GM12878 (cell line): Measurements from ENCODE around the gene TMEM72. TPM values are rescaled to one million over a fixed set of nuclear protein-coding genes. Genes with fewer than 3 reads are reported as not detected.

Experiments used
- ATAC-seq: fragments of 200-7000 bp; cut with Tn5 transposase; 3 replicates; pipeline ENCODE4 v1.9.1; 2020; ENCODE audit warnings: mild to moderate bottlenecking, moderate library complexity
- BruUV-seq: library from RNA; stranded (reverse); fragments of 400-500 nt; replicated peaks from 2 replicates; lab custom pipeline; 2021; lab: Mats Ljungman, UMichigan
- CTCF ChIA-PET: fragments of 300-600 bp; sonication (Branson Sonifier 250); formaldehyde crosslinking; extraction: SDS; loops from one replicate; lab custom pipeline; 2021; ENCODE audit warnings: inconsistent platforms; lab: Yijun Ruan, JAX
- POLR2A ChIA-PET: fragments of 350-600 bp; formaldehyde crosslinking; extraction: SDS; loops from one replicate; lab custom pipeline; 2021; ENCODE audit warnings: inconsistent platforms; lab: Charles Lee
- RAD21 ChIA-PET: fragments of 300-600 bp; sonication (Branson Sonifier 250); formaldehyde crosslinking; loops from one replicate; lab custom pipeline; 2023; ENCODE audit warnings: antibody characterized with exemption; ENCODE audit not compliant: unreplicated experiment; lab: Charles Lee
- SMC1A ChIA-PET: fragments of 300-600 bp; sonication (Branson Sonifier 250); formaldehyde crosslinking; loops from one replicate; lab custom pipeline; 2023; ENCODE audit not compliant: unreplicated experiment, uncharacterized antibody; lab: Charles Lee
- DNase-seq: peaks from one replicate; pipeline ENCODE4 v3.0.0-alpha.2; 2011; ENCODE audit warnings: low read depth, low spot score
- FAIRE-seq: peaks from 3 replicates; lab custom pipeline; 2011; peaks lifted over from hg19 to GRCh38; lab: Jason Lieb, UNC
- H2AFZ ChIP-seq: 2 replicates; pipeline ENCODE4 v1.6.0; 2011; ENCODE audit warnings: low read depth, low read length, control low read depth; ENCODE audit not compliant: control insufficient read depth
- H3K27ac ChIP-seq: 2 replicates; pipeline ENCODE4 v1.5.1; 2011; ENCODE audit warnings: control low read depth; ENCODE audit not compliant: control insufficient read depth, insufficient read depth
- H3K27me3 ChIP-seq, 2 experiments: replicated peaks in 1 of 2; 2 replicates each; pipeline versions ENCODE4 v1.6.0 to v1.6.1; 2011; ENCODE audit warnings: low read length in 1 of 2; ENCODE audit not compliant: control insufficient read depth in 2 of 2, insufficient read depth in 2 of 2
- H3K36me3 ChIP-seq, 2 experiments: 2 replicates each; pipeline ENCODE4 v1.5.1; 2011; ENCODE audit warnings: low read length in 1 of 2; ENCODE audit not compliant: control insufficient read depth in 2 of 2, insufficient read depth in 2 of 2
- H3K4me1 ChIP-seq: 2 replicates; pipeline ENCODE4 v1.6.1; 2011; ENCODE audit warnings: mild to moderate bottlenecking, low read length, moderate library complexity, mixed read lengths; ENCODE audit not compliant: control insufficient read depth, insufficient read depth
- H3K4me2 ChIP-seq: 2 replicates; pipeline ENCODE4 v1.6.0; 2011; ENCODE audit warnings: control low read depth; ENCODE audit not compliant: control insufficient read depth, insufficient read depth
- H3K4me3 ChIP-seq: fragments of 200-600 bp; sonication (generic); 2 replicates; pipeline ENCODE4 v1.5.1; 2016
- H3K79me2 ChIP-seq: 2 replicates; pipeline ENCODE4 v1.6.0; 2011; ENCODE audit warnings: low read length; ENCODE audit not compliant: control insufficient read depth, insufficient read depth
- H3K9ac ChIP-seq: 2 replicates; pipeline ENCODE4 v1.8.0; 2011; ENCODE audit warnings: low read length, control low read depth, mixed read lengths; ENCODE audit not compliant: control insufficient read depth, insufficient read depth
- H3K9me3 ChIP-seq: replicated peaks from 3 replicates; pipeline ENCODE4 v1.5.1; 2011; ENCODE audit warnings: mild to moderate bottlenecking, low read length; ENCODE audit not compliant: control insufficient read depth, insufficient read depth
- H4K20me1 ChIP-seq: 2 replicates; pipeline ENCODE4 v1.6.0; 2011; ENCODE audit not compliant: control insufficient read depth, insufficient read depth
- ATF7 ChIP-seq: fragments of 450-650 bp; IDR thresholded peaks from 2 replicates; pipeline ENCODE4 v1.6.1; 2016; ENCODE audit warnings: low read depth, mild to moderate bottlenecking
- FOXK2 ChIP-seq: fragments of 450-650 bp; IDR thresholded peaks from 2 replicates; pipeline ENCODE4 v1.6.1; 2017; ENCODE audit warnings: mild to moderate bottlenecking, moderate library complexity
- HDAC2 ChIP-seq: fragments of 200-600 bp; sonication (generic); IDR thresholded peaks from 2 replicates; pipeline ENCODE4 v1.6.1; 2017
- MXI1 ChIP-seq: fragments of 150-350 bp; IDR thresholded peaks from 2 replicates; pipeline ENCODE4 v1.6.1; 2011; ENCODE audit warnings: low read depth, mild to moderate bottlenecking, inconsistent platforms, low read length, improper control_type of control experiment
- NR2C1 ChIP-seq: fragments of 450-650 bp; IDR thresholded peaks from 2 replicates; pipeline ENCODE4 v1.6.1; 2017; ENCODE audit warnings: antibody characterized with exemption, mild to moderate bottlenecking, moderate library complexity
- RFX5 ChIP-seq: IDR thresholded peaks from 2 replicates; pipeline ENCODE4 v1.6.1; 2011; ENCODE audit warnings: low read depth, low read length, improper control_type of control experiment
- STAT3 ChIP-seq: IDR thresholded peaks from 2 replicates; pipeline ENCODE4 v1.6.1; 2011; ENCODE audit warnings: low read depth, low read length, improper control_type of control experiment
- SUZ12 ChIP-seq: fragments of 200-600 bp; sonication (generic); IDR thresholded peaks from one replicate; pipeline ENCODE4 v1.6.1; 2018; ENCODE audit warnings: antibody characterized with exemption, mild to moderate bottlenecking; ENCODE audit not compliant: unreplicated experiment
- YBX1 ChIP-seq: fragments of 450-650 bp; IDR thresholded peaks from 2 replicates; pipeline ENCODE4 v1.6.1; 2016; ENCODE audit warnings: antibody characterized with exemption
- WGBS: methylation state at CpG from one replicate; pipeline ENCODE4 v1.1.6; 2016; ENCODE audit warnings: low lambda C conversion rate; ENCODE audit not compliant: insufficient replicate concordance, insufficient coverage; ENCODE audit errors: missing lambda C conversion rate; 5-methylcytosine and 5-hydroxymethylcytosine counted together
- in situ Hi-C: fragments of 300-500 bp; cut with MboI; formaldehyde crosslinking; loops from 9 replicates; pipeline ENCODE4 v1.14.3; 2018; ENCODE audit warnings: mixed read lengths
- intact Hi-C: fragments of 100-400 bp; cut with micrococcal nuclease; formaldehyde crosslinking; loops from one replicate; pipeline ENCODE4 v1.14.2; 2022; ENCODE audit not compliant: unreplicated experiment
- polyA plus RNA-seq, 11 experiments: library from polyadenylated mRNA; depleted of rRNA in 4 of 11; unstranded in 6 of 11; stranded (reverse) in 5 of 11; fragments of >200 nt; fragmentation: Nextera tagmentation in 4 of 11; fragmentation: Illumina TruSeq in 1 of 11; extraction: Ambion mirVana in 4 of 11; extraction: Trizol in 1 of 11; gene quantifications; 1 replicate in 1 of 11; 2 replicates in 10 of 11; pipeline versions ENCODE4 v1.2.1 to v1.2.3, GENCODE V29; 2011 to 2016; ENCODE audit warnings: inconsistent platforms in 2 of 11, missing spikeins in 2 of 11, low read depth in 1 of 11
- total RNA-seq, 4 experiments: library from RNA; depleted of rRNA in 3 of 4; stranded (reverse); fragments of >200 nt in 3 of 4; fragmentation: Illumina TruSeq in 1 of 4; extraction: Trizol in 1 of 4; gene quantifications; 2 replicates each; pipeline versions ENCODE4 v1.2.1 to v1.2.3, GENCODE V29; 2013 to 2021
- TF ChIP-seq, protein P1 (sequence below): IDR thresholded peaks from 2 replicates; pipeline ENCODE4 v1.6.1; 2011; ENCODE audit warnings: borderline replicate concordance, low read depth, mild to moderate bottlenecking, moderate library complexity, low read length; ENCODE audit not compliant: insufficient read depth, poor library complexity, severe bottlenecking
- TF ChIP-seq, protein P2 (sequence below): fragments of 450-650 bp; IDR thresholded peaks from 2 replicates; pipeline ENCODE4 v1.6.1; 2017; ENCODE audit warnings: mild to moderate bottlenecking, moderate library complexity
- TF ChIP-seq, protein P3 (sequence below): fragments of 150-350 bp; IDR thresholded peaks from 2 replicates; pipeline ENCODE4 v1.6.1; 2016; ENCODE audit warnings: low read depth, low read length

TMEM72 gene
- total and polyA plus RNA-seq, 10 of the 15 experiments (the other 5 are each of a cell fraction or from before 2014, with no cell fraction given), result 0.12 TPM; not detected in 9

DNA sequence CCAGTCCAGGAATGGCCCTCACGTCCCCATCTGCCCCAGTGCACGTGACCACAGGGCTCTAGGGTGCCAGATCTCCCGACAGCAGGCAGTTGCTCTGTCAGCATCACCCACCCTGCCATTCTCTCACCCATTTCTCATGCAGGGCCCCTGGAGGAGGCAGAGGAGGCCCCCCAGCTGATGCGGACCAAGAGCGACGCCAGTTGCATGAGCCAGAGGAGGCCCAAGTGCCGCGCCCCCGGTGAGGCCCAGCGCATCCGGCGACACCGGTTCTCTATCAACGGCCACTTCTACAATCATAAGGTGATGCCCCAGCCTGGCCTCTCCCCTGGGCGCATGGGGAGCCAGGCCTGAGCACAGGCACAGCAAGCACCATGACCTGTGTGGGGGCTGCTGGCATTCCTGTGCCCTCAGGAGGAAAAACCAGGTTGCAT, 73.5 kb downstream of the TMEM72 start:
- SMC1A ChIA-PET, result no interaction called here
- no TSS peak for BruUV-seq
- Histone ChIP-seq H3K4me3 (no peak overlapping the region), H3K27ac (no peak overlapping the region), H3K79me2 (no peaks in the 10 kb centered on the region), H4K20me1 (no peaks in the 10 kb centered on the region), H3K27me3 (no peaks in the 10 kb centered on the region), H3K4me2 (no peak overlapping the region), H2AFZ (no peak overlapping the region), H3K9me3 (no peaks in the 10 kb centered on the region), H3K9ac (no peak overlapping the region), H3K36me3 (peaks cover 3 to 4% of the 10 kb centered on the region in 2 experiments; a peak in 3 of 4 replicates), H3K4me1 (peaks cover 23% of the 10 kb centered on the region)
- no peak for FAIRE-seq
- intact Hi-C loops (no loop called here), in situ Hi-C loops (no loop called here)
- WGBS, result 80% methylated on average over 15 of the region's 15 CpGs
- RAD21 ChIA-PET, result no interaction called here
- CTCF ChIA-PET, result no interaction called here
- POLR2A ChIA-PET, result no interaction called here
- no peak for DNase-seq
- ATAC-seq, result no peak
- TF ChIP-seq STAT3 (no peak), SUZ12 (no peak), FOXK2 (no peak), MXI1 (no peak), YBX1 (no peak), NR2C1 (no peak), ATF7 (no peak), HDAC2 (no peak), RFX5 (no peak)
- TF ChIP-seq, protein P1, sequence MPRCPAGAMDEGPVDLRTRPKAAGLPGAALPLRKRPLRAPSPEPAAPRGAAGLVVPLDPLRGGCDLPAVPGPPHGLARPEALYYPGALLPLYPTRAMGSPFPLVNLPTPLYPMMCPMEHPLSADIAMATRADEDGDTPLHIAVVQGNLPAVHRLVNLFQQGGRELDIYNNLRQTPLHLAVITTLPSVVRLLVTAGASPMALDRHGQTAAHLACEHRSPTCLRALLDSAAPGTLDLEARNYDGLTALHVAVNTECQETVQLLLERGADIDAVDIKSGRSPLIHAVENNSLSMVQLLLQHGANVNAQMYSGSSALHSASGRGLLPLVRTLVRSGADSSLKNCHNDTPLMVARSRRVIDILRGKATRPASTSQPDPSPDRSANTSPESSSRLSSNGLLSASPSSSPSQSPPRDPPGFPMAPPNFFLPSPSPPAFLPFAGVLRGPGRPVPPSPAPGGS, result no peak
- TF ChIP-seq, protein P2, sequence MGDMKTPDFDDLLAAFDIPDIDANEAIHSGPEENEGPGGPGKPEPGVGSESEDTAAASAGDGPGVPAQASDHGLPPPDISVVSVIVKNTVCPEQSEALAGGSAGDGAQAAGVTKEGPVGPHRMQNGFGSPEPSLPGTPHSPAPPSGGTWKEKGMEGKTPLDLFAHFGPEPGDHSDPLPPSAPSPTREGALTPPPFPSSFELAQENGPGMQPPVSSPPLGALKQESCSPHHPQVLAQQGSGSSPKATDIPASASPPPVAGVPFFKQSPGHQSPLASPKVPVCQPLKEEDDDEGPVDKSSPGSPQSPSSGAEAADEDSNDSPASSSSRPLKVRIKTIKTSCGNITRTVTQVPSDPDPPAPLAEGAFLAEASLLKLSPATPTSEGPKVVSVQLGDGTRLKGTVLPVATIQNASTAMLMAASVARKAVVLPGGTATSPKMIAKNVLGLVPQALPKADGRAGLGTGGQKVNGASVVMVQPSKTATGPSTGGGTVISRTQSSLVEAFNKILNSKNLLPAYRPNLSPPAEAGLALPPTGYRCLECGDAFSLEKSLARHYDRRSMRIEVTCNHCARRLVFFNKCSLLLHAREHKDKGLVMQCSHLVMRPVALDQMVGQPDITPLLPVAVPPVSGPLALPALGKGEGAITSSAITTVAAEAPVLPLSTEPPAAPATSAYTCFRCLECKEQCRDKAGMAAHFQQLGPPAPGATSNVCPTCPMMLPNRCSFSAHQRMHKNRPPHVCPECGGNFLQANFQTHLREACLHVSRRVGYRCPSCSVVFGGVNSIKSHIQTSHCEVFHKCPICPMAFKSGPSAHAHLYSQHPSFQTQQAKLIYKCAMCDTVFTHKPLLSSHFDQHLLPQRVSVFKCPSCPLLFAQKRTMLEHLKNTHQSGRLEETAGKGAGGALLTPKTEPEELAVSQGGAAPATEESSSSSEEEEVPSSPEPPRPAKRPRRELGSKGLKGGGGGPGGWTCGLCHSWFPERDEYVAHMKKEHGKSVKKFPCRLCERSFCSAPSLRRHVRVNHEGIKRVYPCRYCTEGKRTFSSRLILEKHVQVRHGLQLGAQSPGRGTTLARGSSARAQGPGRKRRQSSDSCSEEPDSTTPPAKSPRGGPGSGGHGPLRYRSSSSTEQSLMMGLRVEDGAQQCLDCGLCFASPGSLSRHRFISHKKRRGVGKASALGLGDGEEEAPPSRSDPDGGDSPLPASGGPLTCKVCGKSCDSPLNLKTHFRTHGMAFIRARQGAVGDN, result no peak
- TF ChIP-seq, protein P3, sequence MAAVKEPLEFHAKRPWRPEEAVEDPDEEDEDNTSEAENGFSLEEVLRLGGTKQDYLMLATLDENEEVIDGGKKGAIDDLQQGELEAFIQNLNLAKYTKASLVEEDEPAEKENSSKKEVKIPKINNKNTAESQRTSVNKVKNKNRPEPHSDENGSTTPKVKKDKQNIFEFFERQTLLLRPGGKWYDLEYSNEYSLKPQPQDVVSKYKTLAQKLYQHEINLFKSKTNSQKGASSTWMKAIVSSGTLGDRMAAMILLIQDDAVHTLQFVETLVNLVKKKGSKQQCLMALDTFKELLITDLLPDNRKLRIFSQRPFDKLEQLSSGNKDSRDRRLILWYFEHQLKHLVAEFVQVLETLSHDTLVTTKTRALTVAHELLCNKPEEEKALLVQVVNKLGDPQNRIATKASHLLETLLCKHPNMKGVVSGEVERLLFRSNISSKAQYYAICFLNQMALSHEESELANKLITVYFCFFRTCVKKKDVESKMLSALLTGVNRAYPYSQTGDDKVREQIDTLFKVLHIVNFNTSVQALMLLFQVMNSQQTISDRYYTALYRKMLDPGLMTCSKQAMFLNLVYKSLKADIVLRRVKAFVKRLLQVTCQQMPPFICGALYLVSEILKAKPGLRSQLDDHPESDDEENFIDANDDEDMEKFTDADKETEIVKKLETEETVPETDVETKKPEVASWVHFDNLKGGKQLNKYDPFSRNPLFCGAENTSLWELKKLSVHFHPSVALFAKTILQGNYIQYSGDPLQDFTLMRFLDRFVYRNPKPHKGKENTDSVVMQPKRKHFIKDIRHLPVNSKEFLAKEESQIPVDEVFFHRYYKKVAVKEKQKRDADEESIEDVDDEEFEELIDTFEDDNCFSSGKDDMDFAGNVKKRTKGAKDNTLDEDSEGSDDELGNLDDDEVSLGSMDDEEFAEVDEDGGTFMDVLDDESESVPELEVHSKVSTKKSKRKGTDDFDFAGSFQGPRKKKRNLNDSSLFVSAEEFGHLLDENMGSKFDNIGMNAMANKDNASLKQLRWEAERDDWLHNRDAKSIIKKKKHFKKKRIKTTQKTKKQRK, result no peak
